GM19238 (cell line): ENCODE data around the gene CFAP119.
A peak's percentile ranks its signal among the peaks of the same experiment; 100 is the strongest.

ENCODE experiments used
- DNase-seq: peaks from one replicate; pipeline ENCODE4 v3.0.0; 2011; ENCODE audit warnings: low spot score; ENCODE audit not compliant: insufficient read length

CFAP119 gene

GRCh38 chr16:30782486-30783279 lies 20.8 kb upstream of the CFAP119 start:
- DNase-seq, result no peak

- no peak for DNase-seq
Observed at GRCh38 chr16:30780549-30780948, 18.7 kb upstream of the CFAP119 start.

- no peak for DNase-seq
Observed at GRCh38 chr16:30780021-30780420, 18.2 kb upstream of the CFAP119 start.

- no peak for DNase-seq
Observed at GRCh38 chr16:30779596-30779995, 17.7 kb upstream of the CFAP119 start.

GRCh38 chr16:30778549-30779244 lies 16.8 kb upstream of the CFAP119 start:
- DNase-seq, result no peak

- no peak for DNase-seq
Observed at GRCh38 chr16:30777591-30778297, 15.9 kb upstream of the CFAP119 start.

GRCh38 chr16:30775392-30776188 lies 13.7 kb upstream of the CFAP119 start:
- peak; percentile 87 for DNase-seq

- DNase-seq, result no peak
Observed at GRCh38 chr16:30775131-30775391, 13.2 kb upstream of the CFAP119 start.

GRCh38 chr16:30774367-30775130 lies 12.7 kb upstream of the CFAP119 start:
- DNase-seq, result no peak

GRCh38 chr16:30773826-30774225 lies 12.0 kb upstream of the CFAP119 start:
- no peak for DNase-seq

- DNase-seq, result no peak
Observed at GRCh38 chr16:30771726-30772125, 9.9 kb upstream of the CFAP119 start.

GRCh38 chr16:30769379-30770089 lies 7.7 kb upstream of the CFAP119 start:
- no peak for DNase-seq

GRCh38 chr16:30768583-30769181 lies 6.8 kb upstream of the CFAP119 start:
- no peak for DNase-seq

GRCh38 chr16:30767767-30768465 lies 6.1 kb upstream of the CFAP119 start:
- no peak for DNase-seq

GRCh38 chr16:30766933-30767284 lies 5.0 kb upstream of the CFAP119 start:
- DNase-seq, result no peak

GRCh38 chr16:30766206-30766932 lies 4.5 kb upstream of the CFAP119 start:
- no peak for DNase-seq

GRCh38 chr16:30764816-30765465 lies 3.1 kb upstream of the CFAP119 start:
- no peak for DNase-seq

- no peak for DNase-seq
Observed at GRCh38 chr16:30764086-30764485, 2.2 kb upstream of the CFAP119 start.
